ENCODE data around the gene NTHL1.

The NTHL1 gene

DNA sequence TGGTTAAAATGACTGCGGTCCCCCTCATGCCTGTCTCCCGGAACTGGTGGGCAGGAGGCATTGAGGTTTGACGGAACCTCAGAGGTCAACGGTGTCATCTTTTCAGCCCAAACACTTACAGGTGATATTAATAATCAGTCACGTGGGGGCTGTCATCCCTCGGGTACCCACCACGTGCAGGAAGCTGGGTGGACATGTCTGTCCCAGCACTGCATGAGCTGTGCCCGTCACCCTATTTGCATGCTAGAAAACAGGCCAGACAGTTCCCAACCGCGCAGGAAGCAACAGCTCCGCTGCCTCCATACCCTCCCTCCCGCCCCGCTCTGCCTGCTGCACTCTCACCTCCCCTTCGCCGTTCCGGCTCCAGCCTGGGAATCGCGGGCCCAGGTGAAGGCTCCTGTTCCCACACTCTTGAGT lies 56.5 kb downstream of the NTHL1 start:
- DNase-seq, result no peak

- DNase-seq, result peak in 1 of 2 experiments; percentile 35
These were observed 57.1 kb downstream of the NTHL1 start for GRCh38 chr16:1990351-1991134.

- no peak for DNase-seq
These were observed 57.6 kb downstream of the NTHL1 start for GRCh38 chr16:1990101-1990350.
